Measurements from ENCODE around the gene HOXB4.

- TF ChIP-seq CTCF (conservative IDR thresholded peaks at IDR 0.05; ENCODE audit: low read length) (no peak), EZH2phosphoT487 (IDR thresholded peaks at IDR 0.05; ENCODE audit: borderline replicate concordance, low read depth, low read length) (no peak)
Observed at GRCh38 chr17:48548523-48549280, 29.4 kb downstream of the HOXB4 start.

Measured in OCI-LY7 (cell line).